Esophagus squamous epithelium (tissue), 5 donors: ENCODE data around the gene PRKACA. TPM values are rescaled to one million over a fixed set of nuclear protein-coding genes. Genes with fewer than 3 reads are reported as not detected.

Experiments used
- DNase-seq: peaks from one replicate; lab custom pipeline; 2025; lab: John Stamatoyannopoulos, UW
- H3K27ac ChIP-seq, 4 donors: fragments of 200-600 bp; sonication (generic); one replicate each; pipeline ENCODE4 v1.5.1; 2016 to 2019; ENCODE audit warnings: mild to moderate bottlenecking in 1 of 4
- H3K27me3 ChIP-seq, 4 donors: fragments of 200-600 bp; sonication (generic); 1 replicate in 3 of 4; 2 replicates in 1 of 4; pipeline versions ENCODE4 v1.5.1 to v1.6.0; 2017 to 2021; ENCODE audit warnings: antibody characterized with exemption in 1 of 4
- H3K36me3 ChIP-seq, 3 donors: fragments of 200-600 bp; sonication (generic); one replicate each; pipeline ENCODE4 v1.5.1; 2016 to 2019
- H3K4me1 ChIP-seq, 3 donors: fragments of 200-600 bp; sonication (generic); one replicate each; pipeline ENCODE4 v1.5.1; 2017 to 2019
- H3K4me3 ChIP-seq, 4 donors: fragments of 200-600 bp; sonication (generic); 1 replicate in 3 of 4; 2 replicates in 1 of 4; pipeline ENCODE4 v1.5.1; 2016 to 2019; ENCODE audit warnings: mild to moderate bottlenecking in 2 of 4, moderate library complexity in 1 of 4
- H3K9me3 ChIP-seq, 3 donors: fragments of 200-600 bp; sonication (generic); one replicate each; pipeline ENCODE4 v1.5.1; 2016 to 2019
- POLR2A ChIP-seq, 4 donors: fragments of 450-650 bp; IDR thresholded peaks; one replicate each; pipeline ENCODE4 v1.6.1; 2017; ENCODE audit warnings: antibody characterized with exemption in 4 of 4, mild to moderate bottlenecking in 4 of 4, moderate library complexity in 3 of 4
- WGBS, 2 donors: methylation state at CpG; one replicate each; pipeline ENCODE4 v1.1.5; 2018; 5-methylcytosine and 5-hydroxymethylcytosine counted together
- intact Hi-C: fragments of 100-400 bp; cut with DNase I; formaldehyde crosslinking; loops from one replicate; pipeline ENCODE4 v1.15.0; 2022
- total RNA-seq, 4 donors: library from RNA; depleted of rRNA; stranded (reverse); fragments of >200 nt; gene quantifications; one replicate each; pipeline ENCODE4 v1.1.0, GENCODE V29; 2016
- TF ChIP-seq, protein P1 (sequence below), 6 experiments: fragments of 450-650 bp in 4 of 6; fragments of 200-600 bp in 2 of 6; sonication (generic) in 2 of 6; IDR thresholded peaks; one replicate each; pipeline ENCODE4 v1.5.1; 2016 to 2019; ENCODE audit warnings: antibody characterized with exemption in 6 of 6, mild to moderate bottlenecking in 4 of 6, moderate library complexity in 4 of 6
- donor health status: DM: yes; HTN: yes; CAD: no.

The PRKACA gene
- total RNA-seq, 4 donors from 2014 or later, result 28.6 to 42.8 (median 37.0) TPM

DNA sequence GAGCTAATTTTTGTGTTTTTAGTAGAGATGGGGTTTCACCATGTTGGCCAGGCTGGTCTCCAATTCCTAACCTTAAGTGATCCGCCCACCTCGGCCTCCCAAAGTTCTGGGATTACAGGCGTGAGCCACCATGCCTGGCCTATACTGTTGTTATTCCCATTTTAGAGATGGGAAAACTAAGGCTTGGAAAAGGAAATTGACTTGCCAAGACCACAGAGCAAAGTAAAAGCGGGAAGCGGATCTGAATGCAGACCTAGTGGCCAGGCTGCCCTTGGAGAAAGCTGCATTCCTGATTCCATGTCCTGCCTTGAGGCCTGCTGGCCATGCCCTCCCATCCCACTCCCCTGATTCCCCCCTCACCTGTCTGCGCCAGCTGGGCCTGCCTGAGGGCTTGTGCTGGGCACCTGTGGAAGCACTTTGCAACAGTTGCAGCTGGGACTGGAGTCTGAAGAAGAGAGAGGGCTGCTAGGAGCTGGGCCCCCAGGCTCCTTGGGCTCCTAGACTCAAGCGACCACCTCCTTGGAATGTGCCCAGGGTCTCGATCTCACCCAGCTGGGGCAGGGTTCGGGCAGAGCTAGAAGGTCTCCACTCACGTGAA is 61.4 kb downstream of the PRKACA start:
- no peaks in the 10 kb centered on the region for H3K9me3 ChIP-seq
- no peak overlapping the region for H3K27ac ChIP-seq
- TF ChIP-seq, protein P1, sequence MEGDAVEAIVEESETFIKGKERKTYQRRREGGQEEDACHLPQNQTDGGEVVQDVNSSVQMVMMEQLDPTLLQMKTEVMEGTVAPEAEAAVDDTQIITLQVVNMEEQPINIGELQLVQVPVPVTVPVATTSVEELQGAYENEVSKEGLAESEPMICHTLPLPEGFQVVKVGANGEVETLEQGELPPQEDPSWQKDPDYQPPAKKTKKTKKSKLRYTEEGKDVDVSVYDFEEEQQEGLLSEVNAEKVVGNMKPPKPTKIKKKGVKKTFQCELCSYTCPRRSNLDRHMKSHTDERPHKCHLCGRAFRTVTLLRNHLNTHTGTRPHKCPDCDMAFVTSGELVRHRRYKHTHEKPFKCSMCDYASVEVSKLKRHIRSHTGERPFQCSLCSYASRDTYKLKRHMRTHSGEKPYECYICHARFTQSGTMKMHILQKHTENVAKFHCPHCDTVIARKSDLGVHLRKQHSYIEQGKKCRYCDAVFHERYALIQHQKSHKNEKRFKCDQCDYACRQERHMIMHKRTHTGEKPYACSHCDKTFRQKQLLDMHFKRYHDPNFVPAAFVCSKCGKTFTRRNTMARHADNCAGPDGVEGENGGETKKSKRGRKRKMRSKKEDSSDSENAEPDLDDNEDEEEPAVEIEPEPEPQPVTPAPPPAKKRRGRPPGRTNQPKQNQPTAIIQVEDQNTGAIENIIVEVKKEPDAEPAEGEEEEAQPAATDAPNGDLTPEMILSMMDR (IDR thresholded peaks at IDR 0.05), result no peak
- TF ChIP-seq POLR2A (IDR thresholded peaks at IDR 0.05), result no peak
- H3K4me3 ChIP-seq, result no peak overlapping the region
- peaks cover 0 to 49% (median 6%) of the 10 kb centered on the region in 4 donors for H3K27me3 ChIP-seq
- peaks cover 0 to 10% (median 0%) of the 10 kb centered on the region in 3 donors for H3K36me3 ChIP-seq
- H3K4me1 ChIP-seq, result peaks cover 6 to 24% (median 8%) of the 10 kb centered on the region in 3 donors
- 91 to 97% methylated on average over 4 to 7 of the region's 10 CpGs for WGBS, 2 donors
- intact Hi-C loops, result no loop called here
- no peak for DNase-seq

GRCh38 chr19:14055396-14055795 is 62.2 kb downstream of the PRKACA start:
- H3K27ac ChIP-seq, result no peak overlapping the region
- no peaks in the 10 kb centered on the region for H3K9me3 ChIP-seq
- no peak for TF ChIP-seq POLR2A (IDR thresholded peaks at IDR 0.05)
- TF ChIP-seq, protein P1 (IDR thresholded peaks at IDR 0.05), result no peak
- peaks cover 0 to 18% (median 0%) of the 10 kb centered on the region in 3 donors for H3K36me3 ChIP-seq
- 81 to 92% methylated on average over 3 of the region's 3 CpGs for WGBS, 2 donors
- DNase-seq, result no peak
- H3K27me3 ChIP-seq, result peaks cover 0 to 42% (median 6%) of the 10 kb centered on the region in 4 donors
- H3K4me3 ChIP-seq, result no peak overlapping the region
- peaks cover 6 to 24% (median 8%) of the 10 kb centered on the region in 3 donors for H3K4me1 ChIP-seq
- intact Hi-C loops, result no loop called here

DNA sequence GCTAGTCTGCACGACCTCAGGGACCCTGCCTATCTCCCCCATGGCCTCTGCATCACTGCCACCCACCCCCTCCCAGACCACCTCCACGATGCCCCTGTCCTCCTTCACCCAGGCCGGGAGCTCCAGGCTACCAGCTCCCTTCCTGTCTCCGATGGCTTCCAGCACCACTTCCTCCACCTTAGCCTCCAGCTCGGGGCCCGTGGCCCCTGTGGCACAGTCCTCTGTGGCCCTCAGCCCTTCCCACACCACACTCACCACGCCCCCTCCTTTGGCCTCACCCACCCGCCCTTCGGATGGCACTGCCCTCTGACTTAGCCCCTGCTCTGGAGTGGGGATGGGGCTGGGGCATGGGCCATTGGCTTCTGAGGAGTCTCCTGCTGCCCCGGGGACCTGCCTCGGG is 62.8 kb downstream of the PRKACA start:
- H3K27me3 ChIP-seq, result peaks cover 0 to 35% (median 6%) of the 10 kb centered on the region in 4 donors
- no peak for DNase-seq
- TF ChIP-seq, protein P1 (IDR thresholded peaks at IDR 0.05), result no peak
- no peak for TF ChIP-seq POLR2A (IDR thresholded peaks at IDR 0.05)
- H3K9me3 ChIP-seq, result no peaks in the 10 kb centered on the region
- WGBS, 2 donors, result 69% methylated on average over 9 of the region's 11 CpGs; no CpG with 5 or more reads in 1 of the 2 donors
- peaks cover 6 to 24% (median 8%) of the 10 kb centered on the region in 3 donors for H3K4me1 ChIP-seq
- no peak overlapping the region for H3K4me3 ChIP-seq
- intact Hi-C loops, result no loop called here
- H3K36me3 ChIP-seq, result peaks cover 0 to 20% (median 0%) of the 10 kb centered on the region in 3 donors
- H3K27ac ChIP-seq, result no peak overlapping the region

- no peak for TF ChIP-seq POLR2A (IDR thresholded peaks at IDR 0.05)
- TF ChIP-seq, protein P1 (IDR thresholded peaks at IDR 0.05), result no peak
- no peak overlapping the region for H3K27ac ChIP-seq
- no peaks in the 10 kb centered on the region for H3K9me3 ChIP-seq
- no peak overlapping the region for H3K4me3 ChIP-seq
- 81 to 87% methylated on average over 6 of the region's 6 CpGs for WGBS, 2 donors
- peaks cover 0 to 29% (median 4%) of the 10 kb centered on the region in 4 donors for H3K27me3 ChIP-seq
- peaks cover 0 to 20% (median 0%) of the 10 kb centered on the region in 3 donors for H3K36me3 ChIP-seq
- DNase-seq, result no peak
- peaks cover 6 to 22% (median 8%) of the 10 kb centered on the region in 3 donors for H3K4me1 ChIP-seq
- intact Hi-C loops, result no loop called here
Measured at GRCh38 chr19:14054099-14054498, 63.5 kb downstream of the PRKACA start.

DNA sequence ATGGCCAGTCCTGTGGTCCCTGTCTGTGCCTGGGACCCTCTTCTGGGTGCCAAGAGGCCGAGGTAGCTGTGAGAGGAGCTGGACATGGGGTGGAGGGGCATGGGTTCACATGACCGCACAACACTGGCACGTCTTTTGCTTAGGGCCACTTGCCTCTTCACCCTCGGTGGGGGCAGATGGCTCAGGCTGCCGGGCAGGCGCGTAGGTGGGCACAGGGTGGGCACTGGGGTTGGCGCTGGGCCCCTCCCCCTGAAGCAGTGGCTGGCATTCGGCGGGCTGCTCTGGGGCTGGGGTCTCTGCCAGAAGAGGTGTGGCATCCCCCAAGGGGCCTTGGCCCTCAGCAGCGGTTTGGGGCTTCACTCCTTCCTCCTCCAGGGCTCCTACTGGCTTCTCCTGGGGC is 64.1 kb downstream of the PRKACA start:
- H3K9me3 ChIP-seq, result no peaks in the 10 kb centered on the region
- TF ChIP-seq, protein P1 (IDR thresholded peaks at IDR 0.05), result no peak
- H3K36me3 ChIP-seq, result peaks cover 0 to 20% (median 0%) of the 10 kb centered on the region in 3 donors
- H3K27me3 ChIP-seq, result peaks cover 0 to 23% (median 2%) of the 10 kb centered on the region in 4 donors
- DNase-seq, result no peak
- peaks cover 5 to 17% (median 6%) of the 10 kb centered on the region in 3 donors for H3K4me1 ChIP-seq
- H3K4me3 ChIP-seq, result no peak overlapping the region
- H3K27ac ChIP-seq, result no peak overlapping the region
- WGBS, 2 donors, result 91 to 93% methylated on average over 6 to 9 of the region's 11 CpGs
- intact Hi-C loops, result no loop called here
